NOMO-1 treated with DMSO at 0.1 percent for 48 hours (cell line): Measurements from ENCODE around the gene LCN15.
"Not testable (repeated sequence)": the region's sequence is repeated elsewhere in the genome, so short reads cannot be mapped to it uniquely, and the experiment has no call there.

ENCODE experiments used
- DNase-seq: peaks from one replicate; lab custom pipeline; 2025; ENCODE audit not compliant: unreplicated experiment; lab: John Stamatoyannopoulos, UW

The LCN15 gene

DNA sequence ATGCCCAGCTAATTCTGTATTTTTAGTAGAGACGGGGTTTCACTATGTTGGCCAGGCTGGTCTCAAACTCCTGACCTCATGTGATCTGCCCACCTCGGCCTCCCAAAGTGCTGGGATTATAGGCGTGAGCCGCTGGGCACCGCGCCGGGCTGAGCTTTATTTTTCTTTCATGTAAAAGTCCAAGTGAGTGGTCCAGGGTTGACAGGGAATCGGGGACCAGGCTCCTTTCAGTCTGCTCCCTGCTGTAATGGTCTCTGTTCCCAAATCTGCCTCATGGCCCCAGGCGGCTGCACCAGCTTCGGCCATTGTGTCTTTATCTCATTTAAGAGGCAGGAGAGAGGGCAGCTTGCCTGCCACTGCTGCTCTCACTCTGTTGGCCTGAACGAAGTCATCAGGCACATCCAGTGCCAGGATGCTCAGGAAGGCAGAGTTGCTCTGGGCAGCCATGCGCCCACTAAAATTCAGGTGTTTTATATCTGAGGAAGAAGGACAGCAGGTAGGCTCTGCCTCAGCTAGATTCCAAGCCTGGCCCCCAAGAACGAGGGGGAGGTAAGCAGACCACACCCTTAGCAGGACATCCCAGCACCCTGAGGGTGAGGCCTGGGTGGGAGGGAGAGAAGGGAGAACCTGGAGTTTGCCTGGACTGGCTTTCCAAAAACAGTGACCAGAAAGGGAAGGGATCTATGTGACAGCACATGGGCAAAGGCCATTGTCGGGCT, 30.1 kb upstream of the LCN15 start:
- no peak for DNase-seq

DNA sequence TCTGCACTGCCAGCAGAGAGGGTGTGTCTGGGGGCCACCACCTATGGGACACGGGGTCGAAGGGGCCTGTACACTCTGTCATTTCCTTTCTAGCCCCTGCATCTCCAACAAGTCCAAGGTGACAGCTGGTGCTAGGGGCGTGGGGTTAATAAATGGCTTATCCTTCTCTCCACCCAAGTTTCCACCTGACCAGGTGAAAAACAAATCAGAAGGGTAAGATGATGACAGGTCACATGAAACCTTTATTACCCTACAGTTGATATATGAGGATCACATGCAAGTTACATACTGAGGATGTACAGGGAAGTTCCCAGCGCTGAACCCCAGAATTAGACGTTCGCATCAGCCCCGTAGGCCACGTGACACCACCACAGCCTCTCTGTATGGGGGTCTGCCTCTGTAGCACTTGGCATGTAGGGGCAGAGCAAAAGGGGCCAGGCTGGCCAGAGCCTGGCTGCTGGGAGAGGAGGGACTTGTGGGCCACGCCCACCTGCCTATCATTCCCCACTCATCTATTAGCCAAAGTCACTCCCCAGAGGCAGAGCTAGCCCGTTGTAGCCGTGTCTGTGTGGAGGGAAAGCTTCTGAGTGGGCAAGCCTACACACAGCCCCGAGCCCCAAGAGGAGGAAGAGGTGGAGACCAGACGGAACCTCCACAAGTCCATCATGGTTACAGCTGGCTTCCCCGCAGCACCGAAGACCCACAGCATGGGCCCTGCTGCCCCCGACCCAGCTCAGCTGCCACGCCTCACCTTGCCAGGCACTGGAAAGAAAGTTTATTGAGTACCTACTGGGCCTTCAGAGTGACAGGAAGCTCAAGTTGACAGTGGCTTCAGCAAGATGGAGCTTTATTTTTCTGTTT, 29.0 kb upstream of the LCN15 start:
- DNase-seq, result no peak

DNA sequence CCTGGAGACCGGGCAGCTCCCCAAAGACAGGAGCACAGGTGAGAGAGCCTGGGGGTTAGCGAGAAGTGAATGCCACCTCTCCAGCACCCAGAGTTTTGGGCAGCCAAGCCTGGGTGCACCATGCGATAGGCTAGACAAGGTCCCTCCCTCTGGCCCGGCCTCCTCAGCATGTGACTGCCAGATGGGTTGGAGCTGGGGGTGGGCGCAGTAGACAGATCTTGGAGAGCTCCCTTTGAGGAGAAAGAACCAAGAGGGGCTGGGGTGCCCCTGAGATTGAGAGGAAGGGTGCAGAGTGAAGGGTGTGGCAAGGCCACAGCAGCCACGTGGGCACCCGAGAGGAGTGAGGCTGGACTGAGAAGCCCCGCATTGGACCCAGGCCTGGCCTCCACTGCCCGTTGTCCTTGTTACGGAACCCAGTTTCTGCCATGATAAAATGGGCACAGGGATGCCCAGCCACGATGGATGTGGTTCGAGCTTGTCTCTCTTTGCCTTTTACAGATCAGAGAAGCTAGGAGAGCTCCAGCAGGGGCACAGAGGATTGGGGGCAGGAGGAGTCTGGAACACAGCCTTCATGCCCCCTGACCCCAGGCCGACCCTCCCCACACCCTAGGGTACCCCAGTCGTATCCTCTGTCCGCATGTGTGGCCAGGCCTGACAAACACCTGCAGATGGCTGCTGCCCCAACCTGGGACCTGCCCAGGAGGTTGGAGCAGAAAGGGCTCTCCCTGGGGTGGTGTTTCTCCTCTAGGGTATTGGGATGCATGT, 28.2 kb upstream of the LCN15 start:
- no peak for DNase-seq

- DNase-seq, result peak; percentile 66
Measured at GRCh38 chr9:136791516-136792276, 27.4 kb upstream of the LCN15 start.

GRCh38 chr9:136790640-136791515, 26.6 kb upstream of the LCN15 start, which contains the start of gene TMEM141:
Gene TMEM141 (plus strand): TSS chr9:136791344. CDS start chr9:136791371, 27 bp downstream.
- peak; percentile 100 for DNase-seq

DNA sequence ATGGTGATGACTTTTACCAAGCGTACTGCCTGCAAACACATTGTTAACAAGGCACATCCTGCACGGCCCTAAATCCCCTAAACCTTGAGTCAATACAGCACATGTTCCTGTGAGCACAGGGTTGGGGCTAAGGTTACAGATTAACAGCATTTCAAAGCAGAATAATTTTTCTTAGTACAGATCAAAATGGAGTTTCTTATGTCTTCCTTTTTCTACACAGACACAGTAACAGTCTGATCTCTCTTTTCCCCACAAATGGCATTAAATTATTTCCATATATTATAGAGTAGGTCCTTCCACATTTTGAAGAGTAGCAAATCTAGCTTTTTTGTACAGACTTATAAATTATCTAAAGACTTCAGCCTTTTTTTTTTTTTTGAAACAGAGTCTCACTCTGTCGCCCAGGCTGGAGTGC, 25.2 kb upstream of the LCN15 start:
- no peak for DNase-seq

GRCh38 chr9:136788644-136789522, 24.6 kb upstream of the LCN15 start:
- not testable (repeated sequence) for DNase-seq

DNA sequence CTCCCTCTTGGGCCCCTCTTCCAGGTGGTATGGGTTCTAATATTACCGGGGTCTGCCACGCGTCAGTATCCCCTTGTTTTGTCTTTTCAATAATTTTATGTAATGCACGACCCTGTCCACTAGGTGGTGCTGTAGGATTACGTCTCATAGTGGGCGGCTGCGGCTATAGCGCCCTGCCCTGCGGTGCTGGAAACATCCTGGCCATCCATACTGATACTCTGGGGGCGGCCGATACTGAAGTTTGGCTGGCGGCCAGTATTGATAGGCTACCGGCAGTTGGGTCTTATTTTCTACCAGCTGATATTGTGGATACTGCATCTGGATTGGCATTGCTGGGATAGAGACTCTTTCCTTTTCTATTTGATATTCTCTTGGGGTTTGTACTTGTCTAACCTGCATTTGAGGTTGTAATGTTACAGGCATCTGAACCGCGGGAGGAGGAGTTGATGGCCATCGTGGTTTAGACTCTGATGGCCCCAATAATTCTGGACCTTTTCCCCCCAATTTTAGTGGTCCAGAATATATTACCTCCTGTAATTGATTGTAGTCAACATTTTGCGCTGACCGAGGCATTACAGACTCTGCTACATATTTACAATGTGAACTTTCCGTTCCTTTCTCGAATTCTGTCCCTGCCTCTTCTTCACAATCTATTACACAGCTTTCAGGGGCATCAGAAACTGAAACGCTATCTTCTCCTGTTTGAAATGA, 23.5 kb upstream of the LCN15 start:
- peak; percentile 74 for DNase-seq

- DNase-seq, result not testable (repeated sequence)
Measured at GRCh38 chr9:136786983-136787382, 22.7 kb upstream of the LCN15 start.

- DNase-seq, result no peak
Measured at GRCh38 chr9:136786451-136786850, 22.1 kb upstream of the LCN15 start.

- DNase-seq, result not testable (repeated sequence)
Measured at GRCh38 chr9:136785565-136786355, 21.4 kb upstream of the LCN15 start.

GRCh38 chr9:136784997-136785361, 20.7 kb upstream of the LCN15 start:
- DNase-seq, result no peak

DNA sequence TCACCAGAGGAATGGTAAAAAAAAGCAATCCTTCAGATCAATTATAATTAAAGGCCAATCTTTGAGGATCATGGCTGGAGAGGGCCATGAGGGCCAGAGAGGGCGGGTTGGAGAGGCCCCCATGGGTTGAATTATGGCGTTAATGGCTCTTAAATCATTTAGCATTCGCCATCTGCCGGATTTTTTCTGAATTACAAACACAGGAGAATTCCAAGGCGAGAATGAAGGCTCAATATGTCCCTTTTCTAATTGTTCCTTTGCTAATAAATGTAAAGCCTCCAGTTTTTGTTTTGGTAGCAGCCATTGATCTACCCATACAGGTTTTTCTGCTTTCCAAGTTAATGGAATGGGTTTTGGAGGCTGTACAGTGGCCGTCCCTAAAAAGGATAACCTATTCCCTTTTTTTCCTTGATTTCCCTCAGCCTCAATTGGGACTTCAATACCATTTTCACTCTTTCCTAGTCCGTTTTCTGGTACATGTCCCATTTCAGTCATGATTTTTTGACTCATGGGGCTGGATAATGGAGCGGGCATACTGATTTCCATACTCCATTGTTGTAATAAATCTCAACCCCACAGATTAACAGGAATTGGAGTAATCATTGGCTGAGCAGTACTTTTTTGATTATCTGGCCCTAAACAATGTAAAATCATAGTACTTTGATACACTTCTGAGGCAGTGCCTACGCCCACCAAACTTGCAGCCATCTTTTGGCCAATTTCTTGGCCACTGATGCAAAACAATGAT, 20.1 kb upstream of the LCN15 start:
- DNase-seq, result peak; percentile 64

DNA sequence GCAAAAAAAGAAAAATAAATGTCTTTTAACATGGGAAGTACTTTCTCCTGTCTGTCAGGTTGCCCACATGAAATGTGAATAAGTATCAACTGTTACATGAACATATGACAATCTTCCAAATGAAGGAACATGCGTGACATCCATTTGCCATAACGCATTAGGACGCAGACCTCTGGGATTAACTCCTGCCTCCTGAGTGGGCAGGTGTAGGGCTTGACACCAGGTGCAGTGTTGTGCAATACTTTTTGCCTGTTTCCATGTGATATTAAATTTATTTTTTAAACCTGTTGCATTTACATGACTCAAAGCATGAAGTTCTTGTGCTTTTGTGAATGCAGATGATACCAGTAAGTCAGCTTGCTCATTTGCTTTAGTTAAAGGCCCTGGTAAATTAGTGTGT, 18.1 kb upstream of the LCN15 start:
- DNase-seq, result no peak

- no peak for DNase-seq
Measured at GRCh38 chr9:136779808-136780207, 15.5 kb upstream of the LCN15 start.

DNA sequence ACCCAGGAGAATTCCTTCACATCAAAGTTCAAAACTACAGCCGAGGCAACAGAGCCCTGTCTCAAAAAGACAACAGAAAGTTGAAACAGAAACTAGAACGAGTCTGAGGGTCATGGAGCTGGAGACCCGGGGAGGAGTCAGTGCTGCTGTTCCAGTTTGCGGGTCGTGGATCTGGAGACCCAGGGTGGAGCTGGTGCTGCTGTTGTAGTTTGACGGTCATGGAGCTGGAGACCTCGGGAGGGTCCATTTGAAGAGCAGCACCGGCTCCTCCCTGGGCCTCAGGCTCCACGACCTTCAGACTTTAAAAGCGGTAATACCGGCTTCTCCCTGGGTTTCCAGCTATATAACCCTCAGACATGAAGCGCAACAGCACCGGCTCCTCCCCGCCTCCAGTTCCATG, 13.0 kb upstream of the LCN15 start:
- no peak for DNase-seq

DNA sequence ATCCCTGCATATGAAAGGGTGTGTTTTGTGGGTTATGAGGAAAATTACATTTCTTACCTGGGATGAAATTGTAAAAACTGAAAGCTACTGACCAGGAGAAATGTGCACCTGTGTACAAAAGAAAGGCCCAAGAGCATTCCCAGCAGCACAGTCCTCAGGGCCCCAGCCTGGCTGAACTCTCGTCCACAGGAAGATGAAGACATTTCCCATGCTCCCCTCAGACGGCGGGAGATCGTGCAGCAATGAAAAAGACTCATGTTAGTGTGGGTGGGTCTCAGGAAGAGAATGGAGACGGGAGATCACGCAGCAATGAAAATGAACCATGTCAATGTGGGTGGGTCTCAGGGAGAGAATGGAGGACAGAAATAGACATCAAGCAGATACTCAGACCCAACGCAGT, 12.6 kb upstream of the LCN15 start:
- no peak for DNase-seq
